HPDE6-E6E7 (cell line): ENCODE measurements around the gene TM9SF4.

ENCODE experiments used
- DNase-seq: peaks from one replicate; pipeline ENCODE4 v3.0.0; 2011; ENCODE audit warnings: missing footprints; ENCODE audit errors: extremely low spot score

The TM9SF4 gene

DNA sequence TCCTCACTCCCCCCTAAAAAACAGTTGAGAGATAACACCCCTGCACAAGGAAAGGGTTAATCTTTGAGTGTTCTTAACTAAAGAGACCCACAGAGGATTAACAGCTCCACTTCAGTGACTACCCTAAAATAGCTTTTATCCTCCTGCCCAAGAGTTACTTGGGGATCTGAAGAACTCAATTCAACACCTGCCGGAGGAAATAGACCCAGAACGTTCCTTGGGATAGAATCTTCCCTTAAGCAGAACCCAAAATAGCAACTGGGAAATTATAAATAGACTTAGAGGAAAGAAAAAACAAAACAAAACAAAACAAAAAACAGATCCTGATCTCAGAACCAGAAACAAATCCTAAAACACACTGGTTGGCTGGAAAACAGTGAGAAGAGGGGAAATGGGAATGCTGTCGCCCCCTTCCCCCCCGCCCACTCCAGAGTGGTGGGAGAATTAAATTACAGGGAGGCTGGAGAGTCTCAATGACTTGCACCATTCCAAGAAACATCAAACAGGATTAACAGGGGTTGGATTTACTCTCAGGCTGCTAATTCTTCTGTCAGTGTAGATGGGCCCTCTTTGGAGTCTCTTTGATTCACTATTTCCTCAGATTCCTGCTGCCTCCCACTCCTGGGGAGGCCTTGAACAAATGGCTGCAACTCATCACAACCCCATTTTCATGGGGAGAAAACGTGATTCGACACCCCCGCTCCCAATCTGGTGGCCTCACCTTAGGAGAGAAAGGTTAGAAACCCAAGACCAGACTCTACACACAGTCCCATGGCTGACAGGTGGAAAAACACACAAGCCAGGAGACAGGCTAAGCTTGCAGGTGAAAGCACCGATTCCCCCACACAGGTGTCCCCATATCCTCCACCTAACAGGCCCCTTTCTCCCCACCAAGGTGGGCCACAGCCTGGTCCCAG is 96.6 kb downstream of the TM9SF4 start:
- DNase-seq: no peak

DNA sequence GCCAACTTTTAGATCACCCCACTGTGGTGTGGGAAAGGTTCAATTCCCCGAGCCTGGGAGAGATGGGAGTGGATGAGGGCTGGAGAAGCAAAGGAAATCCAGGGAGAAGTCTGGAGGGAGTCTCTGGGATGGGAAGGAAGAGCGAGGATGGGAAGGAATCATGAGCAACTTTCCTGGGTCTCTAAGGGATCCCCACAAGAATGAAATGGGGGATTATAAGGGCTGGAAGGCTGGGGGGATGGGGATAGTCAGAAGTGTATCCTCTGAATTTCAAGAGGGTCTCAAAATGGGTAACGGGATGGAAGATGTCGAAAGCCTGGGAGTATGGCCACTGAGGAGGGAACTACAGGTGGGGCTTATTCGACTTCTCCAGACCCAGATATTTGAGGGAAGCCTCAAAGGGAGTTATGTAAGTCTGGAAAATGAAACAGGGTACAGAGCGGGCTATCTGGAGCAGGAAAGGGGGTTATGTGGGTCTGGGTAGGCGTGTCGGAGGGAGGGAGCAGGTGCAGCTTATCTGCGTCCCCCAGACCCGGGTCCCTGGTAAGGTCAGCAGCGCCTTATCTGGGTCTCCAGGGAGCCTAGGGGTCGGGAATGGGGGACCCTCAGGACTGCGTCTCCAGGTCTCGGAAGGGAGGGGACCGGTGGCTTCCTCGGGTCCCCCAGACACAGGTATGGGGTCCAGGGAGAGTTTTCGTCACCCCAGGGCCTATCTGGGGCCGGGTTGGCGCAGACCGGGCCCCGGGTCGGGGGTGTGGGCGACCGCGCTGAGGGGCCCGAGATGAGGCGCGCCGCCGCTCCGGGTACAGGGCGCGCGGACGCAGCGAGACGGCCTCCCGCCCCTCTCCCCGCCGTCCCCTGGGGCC is 97.5 kb downstream of the TM9SF4 start:
- DNase-seq: peak; percentile 56

DNA sequence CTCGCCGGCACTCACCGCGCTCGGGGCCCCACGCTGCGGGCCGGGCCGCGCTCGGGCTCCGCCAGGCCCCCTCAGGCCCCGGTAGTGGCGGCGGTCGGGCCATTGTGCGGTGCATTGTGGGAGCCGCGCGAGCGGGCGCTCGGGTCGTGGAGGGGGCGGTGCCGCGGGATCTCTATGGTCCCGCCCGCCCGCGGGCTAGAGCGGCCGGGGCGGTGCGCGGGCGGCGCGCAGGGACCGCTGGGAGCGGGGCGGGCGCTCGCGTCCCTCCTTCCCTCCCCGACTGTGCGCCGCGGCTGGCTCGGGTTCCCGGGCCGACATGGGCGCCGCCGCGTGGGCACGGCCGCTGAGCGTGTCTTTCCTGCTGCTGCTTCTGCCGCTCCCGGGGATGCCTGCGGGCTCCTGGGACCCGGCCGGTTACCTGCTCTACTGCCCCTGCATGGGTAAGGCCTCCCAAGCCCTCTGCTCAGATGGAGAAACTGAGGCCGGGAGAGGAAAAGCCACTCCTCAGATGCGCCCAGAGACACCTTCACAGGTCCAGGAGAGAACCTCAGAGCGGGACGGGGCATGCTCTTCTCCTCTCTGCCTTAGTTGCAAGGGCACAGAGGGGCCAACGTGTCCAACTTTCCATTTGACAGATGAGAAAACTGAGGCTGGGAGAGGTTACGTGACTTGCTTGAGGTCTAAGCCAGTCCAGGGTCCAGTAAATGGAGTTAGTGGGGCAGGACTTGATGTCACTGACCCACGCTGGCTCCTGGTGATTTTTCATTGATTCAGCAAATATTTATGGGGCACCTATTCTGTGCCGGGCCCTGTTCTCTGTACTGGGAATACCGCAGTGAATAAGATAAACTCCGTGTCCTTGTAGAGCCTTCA is 98.3 kb downstream of the TM9SF4 start, which contains the start of the genes PLAGL2 and POFUT1:
Gene PLAGL2, minus strand, starts transcription at position 118 of the 873 bp plus-strand sequence. CDS start 5,565 bp downstream, outside the sequence.
Gene POFUT1, plus strand, starts transcription at position 255 of the 873 bp plus-strand sequence. Its CDS starts 62 bp downstream, at position 317.
- peak; percentile 99 for DNase-seq

DNA sequence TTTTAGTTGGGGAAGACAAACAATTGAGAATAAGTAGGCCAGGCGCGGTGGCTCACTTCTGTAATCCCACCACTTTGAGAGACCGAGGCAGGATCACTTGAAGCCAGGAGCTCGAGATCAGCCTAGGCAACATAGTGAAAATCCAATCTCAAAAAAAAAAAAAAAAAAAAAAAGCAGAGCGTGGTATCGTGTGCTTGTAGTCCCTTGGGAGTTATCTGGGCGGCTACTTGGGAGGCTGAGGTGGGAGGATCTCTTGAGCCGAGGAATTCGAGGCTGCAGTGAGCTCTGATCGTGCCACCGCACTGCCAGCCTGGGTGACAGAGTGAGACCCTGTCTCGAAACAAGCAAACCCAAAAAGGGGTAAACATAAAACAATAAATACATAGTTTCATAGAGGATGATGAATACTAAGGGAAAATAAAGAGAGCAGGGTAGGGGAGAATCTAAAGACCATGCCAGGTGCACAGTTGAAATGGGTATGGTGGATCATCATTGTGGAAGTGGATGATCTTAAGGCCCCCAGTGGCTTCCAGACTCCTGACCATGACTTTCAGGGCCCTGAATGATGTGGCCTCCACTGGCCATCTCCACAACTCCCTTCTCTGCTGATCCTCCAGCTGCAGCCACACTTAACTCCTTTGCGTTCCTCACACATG is 99.1 kb downstream of the TM9SF4 start:
- no peak for DNase-seq

DNA sequence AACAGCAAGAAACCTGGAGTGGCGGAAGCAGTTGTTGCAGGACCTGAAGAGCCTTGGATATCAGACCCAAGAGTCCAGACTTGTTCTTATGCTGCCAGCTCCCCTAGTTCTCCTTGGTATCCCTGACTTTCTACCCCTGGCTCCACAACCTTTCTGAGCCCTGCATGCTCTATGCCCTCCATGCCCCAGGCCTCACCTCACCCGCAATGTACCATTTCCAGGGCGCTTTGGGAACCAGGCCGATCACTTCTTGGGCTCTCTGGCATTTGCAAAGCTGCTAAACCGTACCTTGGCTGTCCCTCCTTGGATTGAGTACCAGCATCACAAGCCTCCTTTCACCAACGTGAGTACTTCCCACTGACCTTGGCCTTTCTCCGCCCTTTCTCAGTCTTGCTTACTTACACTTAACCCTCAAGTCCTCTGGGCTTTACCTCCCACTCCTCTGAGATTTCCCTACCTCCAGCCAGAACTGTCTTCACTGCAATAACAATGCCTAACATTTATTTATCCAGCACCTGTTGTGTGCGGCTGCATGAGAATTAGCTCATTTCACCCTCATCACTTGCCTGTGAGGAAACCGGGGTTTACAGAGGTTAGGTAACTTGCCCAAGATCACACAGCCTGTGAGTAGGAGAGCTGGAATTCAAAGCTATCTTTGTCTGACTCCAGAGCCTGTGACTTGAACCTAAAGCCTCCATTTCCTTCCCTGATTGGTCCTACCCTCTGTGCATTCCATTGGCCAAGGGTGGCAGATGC is 100.5 kb downstream of the TM9SF4 start:
- DNase-seq: no peak

DNA sequence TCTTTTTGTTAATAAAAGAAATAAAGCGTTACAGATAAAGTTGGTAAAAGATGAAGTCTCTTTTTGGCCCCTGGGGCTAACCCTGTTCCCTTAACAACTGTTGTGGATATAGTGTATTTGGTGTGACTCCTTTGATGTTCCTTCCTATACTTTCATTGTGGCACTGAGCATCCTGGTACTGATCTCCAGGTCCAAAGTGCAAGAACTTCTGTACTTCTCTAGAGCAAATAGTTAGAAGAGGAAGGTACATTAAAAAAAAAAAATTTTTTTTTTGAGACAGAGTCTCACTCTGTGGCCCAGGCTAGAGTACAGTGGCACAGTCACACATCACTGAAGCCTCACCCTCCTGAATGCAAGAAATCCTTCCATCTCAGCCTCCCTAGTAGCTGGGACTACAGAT is 104.4 kb downstream of the TM9SF4 start:
- no peak for DNase-seq

DNA sequence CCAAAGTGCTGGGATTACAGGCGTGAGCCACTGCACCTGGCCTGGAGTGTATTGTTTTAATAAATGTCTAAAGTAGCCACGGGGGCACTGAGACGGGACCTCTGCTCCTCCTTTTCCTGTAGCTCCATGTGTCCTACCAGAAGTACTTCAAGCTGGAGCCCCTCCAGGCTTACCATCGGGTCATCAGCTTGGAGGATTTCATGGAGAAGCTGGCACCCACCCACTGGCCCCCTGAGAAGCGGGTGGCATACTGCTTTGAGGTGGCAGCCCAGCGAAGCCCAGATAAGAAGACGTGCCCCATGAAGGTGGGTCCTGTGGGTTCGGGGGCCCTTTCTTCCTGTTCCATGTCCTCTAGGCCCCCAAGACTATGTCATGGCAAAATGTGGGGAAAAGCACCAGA is 105.6 kb downstream of the TM9SF4 start:
- DNase-seq: no peak

DNA sequence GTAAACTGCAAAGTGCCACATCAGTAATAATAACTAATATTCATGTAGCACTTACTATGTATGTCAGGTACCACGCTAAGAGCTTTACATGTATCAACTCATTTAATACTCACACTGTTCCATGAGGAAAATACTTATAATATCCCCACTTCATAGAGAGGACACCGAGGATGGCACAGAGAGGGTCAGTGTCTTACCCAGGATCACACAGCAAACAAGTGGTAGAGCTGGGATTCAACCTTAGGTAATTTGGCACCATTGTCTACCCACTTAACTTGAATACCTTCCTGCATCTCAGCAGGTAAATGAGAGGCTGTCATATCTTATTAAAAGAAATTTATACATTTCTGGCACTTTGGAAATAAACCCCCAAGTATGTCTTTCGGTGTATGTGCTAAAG is 106.2 kb downstream of the TM9SF4 start:
- DNase-seq: no peak

DNA sequence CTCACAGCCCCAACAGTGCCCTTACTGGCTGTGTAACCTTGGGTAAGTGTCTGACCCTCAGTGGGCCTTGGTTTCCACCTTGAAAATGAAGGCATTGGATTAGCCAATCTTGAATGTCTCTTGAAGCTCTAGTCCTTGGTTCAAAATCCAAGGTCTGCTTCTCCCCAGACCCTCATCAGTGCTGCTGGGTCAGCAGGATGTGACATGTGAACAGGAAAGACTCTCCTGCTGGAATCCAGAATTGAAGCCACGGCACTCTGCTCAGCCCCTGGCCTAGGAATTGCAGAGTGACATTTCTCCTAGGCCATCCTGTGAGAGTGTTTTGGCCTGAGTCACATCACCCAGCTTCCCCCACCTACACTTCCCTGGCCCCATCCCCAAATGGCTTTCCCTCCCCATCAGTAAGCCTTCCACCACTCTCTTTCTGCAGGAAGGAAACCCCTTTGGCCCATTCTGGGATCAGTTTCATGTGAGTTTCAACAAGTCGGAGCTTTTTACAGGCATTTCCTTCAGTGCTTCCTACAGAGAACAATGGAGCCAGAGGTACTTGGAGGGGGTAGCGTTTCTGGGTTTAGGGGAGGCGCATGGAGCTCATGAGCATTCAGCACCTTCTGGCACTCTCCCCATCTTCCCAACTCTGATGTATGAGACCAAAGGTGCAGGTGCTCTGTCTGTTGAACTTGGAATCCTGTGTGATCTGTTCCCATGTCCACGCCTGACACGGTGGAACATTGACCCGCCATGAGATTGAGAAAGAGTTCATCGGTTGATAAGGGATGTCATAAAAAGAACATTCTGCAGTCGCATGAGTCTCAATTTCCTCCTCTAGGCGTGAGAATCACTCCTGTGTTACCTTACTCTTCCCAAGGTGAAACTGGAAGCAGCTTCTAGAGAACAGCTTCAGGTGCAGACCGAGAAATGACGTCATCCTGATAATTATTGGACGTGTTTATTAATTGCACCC is 106.9 kb downstream of the TM9SF4 start:
- no peak for DNase-seq
